PC-3 (cell line): ENCODE results near the gene NMRAL1. TPM values are rescaled to one million over a fixed set of nuclear protein-coding genes. Genes with fewer than 3 reads are reported as not detected.

ENCODE experiments used
- ATAC-seq: fragments of 200-7000 bp; cut with Tn5 transposase; 2 replicates; pipeline ENCODE4 v1.9.1; 2020; ENCODE audit warnings: mild to moderate bottlenecking, moderate library complexity
- BruUV-seq: library from RNA; stranded (reverse); fragments of 400-500 nt; replicated peaks from 2 replicates; lab custom pipeline; 2021; lab: Mats Ljungman, UMichigan
- CTCF ChIA-PET: fragments of 300-600 bp; sonication (Branson Sonifier 250); formaldehyde crosslinking; loops from one replicate; lab custom pipeline; 2022; ENCODE audit warnings: antibody characterized with exemption; lab: Charles Lee
- POLR2A ChIA-PET: fragments of 300-600 bp; sonication (Branson Sonifier 250); formaldehyde crosslinking; loops from one replicate; lab custom pipeline; 2022; ENCODE audit warnings: antibody characterized with exemption; ENCODE audit not compliant: unreplicated experiment; lab: Charles Lee
- DNase-seq: peaks from one replicate; pipeline ENCODE4 v3.0.0-alpha.2; 2015
- H2AFZ ChIP-seq: fragments of 300-600 bp; sonication (generic); 2 replicates; pipeline ENCODE4 v1.6.0; 2016; ENCODE audit warnings: antibody characterized with exemption, low read length
- H3F3A ChIP-seq: fragments of 300-600 bp; sonication (generic); one replicate; pipeline ENCODE4 v1.6.0; 2017; ENCODE audit warnings: antibody characterized with exemption, low read length, control low read depth, mild to moderate bottlenecking; ENCODE audit not compliant: unreplicated experiment
- H3K27ac ChIP-seq: fragments of 300-600 bp; sonication (generic); 2 replicates; pipeline ENCODE4 v1.5.1; 2016; ENCODE audit warnings: mild to moderate bottlenecking, low read length
- H3K27me3 ChIP-seq: fragments of 300-600 bp; sonication (generic); 2 replicates; pipeline ENCODE4 v1.6.1; 2016; ENCODE audit warnings: low read length, mixed read lengths
- H3K36me3 ChIP-seq: fragments of 300-600 bp; sonication (generic); 2 replicates; pipeline ENCODE4 v1.6.1; 2016; ENCODE audit warnings: low read depth, mixed run types, low read length, mixed read lengths
- H3K4me1 ChIP-seq: fragments of 300-600 bp; sonication (generic); 2 replicates; pipeline ENCODE4 v1.5.1; 2016; ENCODE audit warnings: low read length; ENCODE audit not compliant: insufficient read depth
- H3K4me2 ChIP-seq: fragments of 300-600 bp; sonication (generic); 2 replicates; pipeline ENCODE4 v1.6.0; 2016; ENCODE audit warnings: low read length
- H3K4me3 ChIP-seq: fragments of 300-600 bp; sonication (generic); 2 replicates; pipeline ENCODE4 v1.5.1; 2016; ENCODE audit warnings: mild to moderate bottlenecking, low read length, mixed read lengths
- H3K79me2 ChIP-seq: fragments of 300-600 bp; sonication (generic); 2 replicates; pipeline ENCODE4 v1.6.1; 2017; ENCODE audit warnings: low read length, mixed read lengths
- H3K9ac ChIP-seq: fragments of 300-600 bp; sonication (generic); 2 replicates; pipeline ENCODE4 v1.6.0; 2016; ENCODE audit warnings: mild to moderate bottlenecking, low read length
- H3K9me2 ChIP-seq: fragments of 300-600 bp; sonication (generic); replicated peaks from 2 replicates; pipeline ENCODE4 v1.6.1; 2016; ENCODE audit warnings: mixed run types, low read length, mixed read lengths
- H3K9me3 ChIP-seq: fragments of 300-600 bp; sonication (generic); 2 replicates; pipeline ENCODE4 v1.6.1; 2016; ENCODE audit warnings: low read length, mixed read lengths
- H4K20me1 ChIP-seq: fragments of 300-600 bp; sonication (generic); 2 replicates; pipeline ENCODE4 v1.6.1; 2016; ENCODE audit warnings: low read length, mixed read lengths
- EZH2 ChIP-seq: fragments of 300-600 bp; sonication (generic); IDR thresholded peaks from one replicate; pipeline ENCODE4 v1.6.1; 2017; ENCODE audit warnings: antibody characterized with exemption, mild to moderate bottlenecking, low read length; ENCODE audit not compliant: unreplicated experiment
- EZH2phosphoT487 ChIP-seq: fragments of 300-600 bp; sonication (generic); IDR thresholded peaks from 2 replicates; pipeline ENCODE4 v1.6.1; 2018; ENCODE audit warnings: mild to moderate bottlenecking, antibody characterized with exemption, low read length, borderline replicate concordance
- intact Hi-C: fragments of 100-400 bp; cut with micrococcal nuclease; formaldehyde crosslinking; loops from 2 replicates; pipeline ENCODE4 v1.9.0; 2023
- total RNA-seq: library from RNA; depleted of rRNA; stranded (reverse); fragments of >200 nt; gene quantifications from 2 replicates; pipeline ENCODE4 v1.2.3, GENCODE V29; 2014
- TF ChIP-seq, protein P1 (sequence below): fragments of 300-600 bp; sonication (generic); conservative IDR thresholded peaks from 2 replicates; pipeline ENCODE4 v1.5.1; 2017; ENCODE audit warnings: antibody characterized with exemption, low read depth, mild to moderate bottlenecking, low read length

The NMRAL1 gene
- total RNA-seq, 1 experiment from 2014 or later = 92.6 TPM

DNA sequence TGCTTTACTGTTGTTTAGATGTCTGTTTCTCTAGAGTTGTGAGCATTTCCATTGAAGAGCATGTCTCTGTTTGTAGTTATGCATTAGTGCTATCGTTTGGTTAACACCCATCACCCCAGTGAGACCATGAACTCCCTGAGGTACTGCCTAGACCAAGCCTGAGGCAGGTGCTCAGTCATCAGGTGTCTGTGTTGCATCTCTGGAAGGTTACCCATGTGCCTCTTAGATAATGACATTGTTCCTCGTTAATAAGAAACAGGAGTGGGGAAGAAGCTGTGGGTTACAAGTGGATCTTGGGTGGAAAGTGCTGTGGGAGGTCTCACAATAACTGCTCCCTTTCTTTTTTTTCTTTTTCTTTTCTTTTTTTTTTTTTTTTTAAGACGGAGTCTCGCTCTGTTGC is 30.4 kb downstream of the NMRAL1 start:
- POLR2A ChIA-PET = no interaction called here
- H3K9me2 ChIP-seq = no peaks in the 10 kb centered on the region
- no peak overlapping the region for H3K9ac ChIP-seq
- no peaks in the 10 kb centered on the region for H3K9me3 ChIP-seq
- no peaks in the 10 kb centered on the region for H3F3A ChIP-seq
- DNase-seq (no peak), ATAC-seq (no peak)
- H2AFZ ChIP-seq = no peak overlapping the region
- CTCF ChIA-PET = no interaction called here
- H3K4me1 ChIP-seq = no peaks in the 10 kb centered on the region
- no peaks in the 10 kb centered on the region for H3K27me3 ChIP-seq
- no peak overlapping the region for H3K4me3 ChIP-seq
- H3K27ac ChIP-seq = no peak overlapping the region
- no peaks in the 10 kb centered on the region for H4K20me1 ChIP-seq
- BruUV-seq = no TSS peak
- H3K36me3 ChIP-seq = peaks cover 38% of the 10 kb centered on the region
- intact Hi-C loops = no loop called here
- no peak for TF ChIP-seq EZH2
- TF ChIP-seq, protein P1, sequence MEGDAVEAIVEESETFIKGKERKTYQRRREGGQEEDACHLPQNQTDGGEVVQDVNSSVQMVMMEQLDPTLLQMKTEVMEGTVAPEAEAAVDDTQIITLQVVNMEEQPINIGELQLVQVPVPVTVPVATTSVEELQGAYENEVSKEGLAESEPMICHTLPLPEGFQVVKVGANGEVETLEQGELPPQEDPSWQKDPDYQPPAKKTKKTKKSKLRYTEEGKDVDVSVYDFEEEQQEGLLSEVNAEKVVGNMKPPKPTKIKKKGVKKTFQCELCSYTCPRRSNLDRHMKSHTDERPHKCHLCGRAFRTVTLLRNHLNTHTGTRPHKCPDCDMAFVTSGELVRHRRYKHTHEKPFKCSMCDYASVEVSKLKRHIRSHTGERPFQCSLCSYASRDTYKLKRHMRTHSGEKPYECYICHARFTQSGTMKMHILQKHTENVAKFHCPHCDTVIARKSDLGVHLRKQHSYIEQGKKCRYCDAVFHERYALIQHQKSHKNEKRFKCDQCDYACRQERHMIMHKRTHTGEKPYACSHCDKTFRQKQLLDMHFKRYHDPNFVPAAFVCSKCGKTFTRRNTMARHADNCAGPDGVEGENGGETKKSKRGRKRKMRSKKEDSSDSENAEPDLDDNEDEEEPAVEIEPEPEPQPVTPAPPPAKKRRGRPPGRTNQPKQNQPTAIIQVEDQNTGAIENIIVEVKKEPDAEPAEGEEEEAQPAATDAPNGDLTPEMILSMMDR = no peak
- no peak for TF ChIP-seq EZH2phosphoT487
- no peaks in the 10 kb centered on the region for H3K79me2 ChIP-seq
- H3K4me2 ChIP-seq = no peak overlapping the region

DNA sequence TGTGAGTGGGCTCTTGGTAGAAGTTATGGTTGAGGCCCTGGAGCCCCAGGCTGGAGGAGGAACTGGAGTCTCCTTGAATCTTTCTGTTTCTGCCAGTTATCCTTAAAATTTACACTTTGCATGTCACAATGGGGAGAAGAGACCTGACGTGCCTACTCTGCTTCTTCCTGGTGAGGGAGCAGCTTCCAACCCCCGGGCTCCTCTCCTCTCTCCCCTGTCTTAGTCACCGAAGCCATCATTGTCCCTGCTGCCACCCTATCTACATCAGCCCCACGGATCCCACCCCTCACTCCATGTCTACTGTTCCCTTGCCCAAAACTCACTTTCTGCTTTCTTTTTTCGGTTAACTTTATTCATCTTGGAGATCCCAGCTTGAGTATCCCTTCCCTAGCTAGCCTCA is 31.2 kb downstream of the NMRAL1 start:
- ChIA-PET CTCF (no interaction called here), POLR2A (no interaction called here)
- DNase-seq (no peak), ATAC-seq (no peak)
- Histone ChIP-seq H3K4me2 (no peak overlapping the region), H3K9ac (no peak overlapping the region), H3K27ac (no peak overlapping the region), H2AFZ (no peak overlapping the region), H3K9me3 (no peaks in the 10 kb centered on the region), H3K4me3 (no peak overlapping the region), H4K20me1 (no peaks in the 10 kb centered on the region), H3K79me2 (no peaks in the 10 kb centered on the region), H3K36me3 (peaks cover 37% of the 10 kb centered on the region), H3K4me1 (no peaks in the 10 kb centered on the region), H3K9me2 (no peaks in the 10 kb centered on the region), H3F3A (no peaks in the 10 kb centered on the region), H3K27me3 (no peaks in the 10 kb centered on the region)
- TF ChIP-seq EZH2 = no peak
- TF ChIP-seq, protein P1 = no peak
- no peak for TF ChIP-seq EZH2phosphoT487
- intact Hi-C loops = no loop called here
- no TSS peak for BruUV-seq

DNA sequence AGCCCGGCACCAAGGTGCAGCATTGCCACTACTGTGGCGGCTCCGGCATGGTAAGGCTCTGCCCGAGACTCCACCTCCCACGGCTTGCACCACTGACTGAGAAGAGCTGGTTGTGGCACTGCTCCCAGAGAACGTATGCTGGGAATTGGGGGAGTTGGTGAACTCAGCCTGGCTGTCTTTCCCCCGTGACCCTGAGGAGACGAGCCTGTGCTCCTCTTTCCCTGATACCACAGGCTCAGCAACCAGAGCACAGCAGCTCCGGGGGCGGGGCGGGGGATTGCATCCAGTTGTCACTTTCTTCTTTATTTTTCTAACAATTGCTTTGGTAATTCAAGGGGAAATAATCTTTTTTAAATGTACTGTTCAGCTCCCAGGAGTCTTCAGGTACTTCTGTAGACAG is 32.1 kb downstream of the NMRAL1 start:
- Histone ChIP-seq H3K9ac (no peak overlapping the region), H3K4me1 (no peaks in the 10 kb centered on the region), H2AFZ (no peak overlapping the region), H3K27ac (no peak overlapping the region), H3K36me3 (peaks cover 40% of the 10 kb centered on the region), H3K9me2 (no peaks in the 10 kb centered on the region), H3F3A (no peaks in the 10 kb centered on the region), H4K20me1 (no peaks in the 10 kb centered on the region), H3K9me3 (no peaks in the 10 kb centered on the region), H3K79me2 (no peaks in the 10 kb centered on the region), H3K4me3 (no peak overlapping the region), H3K27me3 (no peaks in the 10 kb centered on the region), H3K4me2 (no peak overlapping the region)
- CTCF ChIA-PET = no interaction called here
- DNase-seq (no peak), ATAC-seq (no peak)
- TF ChIP-seq EZH2 (no peak), EZH2phosphoT487 (no peak)
- TF ChIP-seq, protein P1 = no peak
- intact Hi-C loops = no loop called here
- POLR2A ChIA-PET = no interaction called here
- no TSS peak for BruUV-seq
